ENCODE measurements around the gene FGF14.

FGF14 gene

DNA sequence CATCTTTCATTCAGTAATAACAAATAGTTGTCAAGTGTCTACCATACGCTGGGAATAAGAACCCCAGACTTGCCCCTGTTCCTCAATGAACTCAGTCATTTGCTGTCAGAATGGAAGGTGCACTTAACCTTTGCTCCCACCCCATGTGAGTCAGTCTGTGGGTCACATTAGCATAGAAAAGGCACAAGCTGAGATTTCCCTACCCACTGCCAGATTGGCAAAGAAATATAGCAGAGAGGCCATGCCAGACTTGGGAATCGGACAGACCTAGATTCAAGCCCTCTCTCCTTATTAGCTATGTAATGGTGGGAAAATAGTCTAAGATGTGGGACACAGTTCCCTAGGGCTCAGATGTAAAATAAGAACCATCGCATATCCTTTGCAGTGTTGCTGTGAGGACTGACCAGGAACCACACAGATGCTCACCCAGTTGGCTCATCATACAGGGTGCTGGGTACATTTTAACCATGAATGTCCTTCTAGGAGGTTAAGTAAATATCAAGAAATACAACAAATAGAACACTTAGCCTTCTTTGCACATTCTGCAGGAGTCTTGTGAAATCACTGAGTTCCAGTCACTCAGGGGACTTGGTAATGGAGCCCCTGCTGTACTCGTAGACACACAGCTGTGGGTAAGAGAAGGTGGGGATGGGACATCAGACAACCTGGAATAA is 218.2 kb downstream of the FGF14 start:
- H3K36me3 ChIP-seq (ENCODE audit: control insufficient read depth in 1 of 2, insufficient read depth in 2 of 2, low read length in 2 of 2), result no peaks in the 10 kb centered on the region
- no peak overlapping the region for H2BK12ac ChIP-seq (ENCODE audit: low read length)
- no peak overlapping the region for H2BK120ac ChIP-seq (ENCODE audit: insufficient read depth, low read length, poor library complexity)
- no peak overlapping the region for H2BK5ac ChIP-seq (ENCODE audit: low read depth, low read length, poor library complexity)
- H3K27me3 ChIP-seq (ENCODE audit: insufficient read depth, low read length), result no peaks in the 10 kb centered on the region
- DNase-seq, result no peak
- no peak overlapping the region for H3K23ac ChIP-seq (ENCODE audit: low read length)
- H3K4me1 ChIP-seq (ENCODE audit: control insufficient read depth in 1 of 2, insufficient read depth in 2 of 2, low read length in 2 of 2), result no peaks in the 10 kb centered on the region
- no peaks in the 10 kb centered on the region for H3K79me1 ChIP-seq (ENCODE audit: low read length)
- H4K8ac ChIP-seq (ENCODE audit: low read depth, low read length), result no peak overlapping the region
- no CpG with 5 or more reads among the region's 4 CpGs for WGBS (ENCODE audit: extremely low coverage, insufficient coverage, insufficient read length)
- H3K9me3 ChIP-seq (ENCODE audit: insufficient read depth, low read depth, low read length), result no peaks in the 10 kb centered on the region
- H2AFZ ChIP-seq (ENCODE audit: insufficient read depth, low read length, poor library complexity), result no peak overlapping the region
- H3K9ac ChIP-seq (ENCODE audit: low read length), result no peak overlapping the region
- no peak overlapping the region for H3K4me3 ChIP-seq (ENCODE audit: low read depth, low read length)
- H3K18ac ChIP-seq (ENCODE audit: low read length), result no peak overlapping the region
- H3K14ac ChIP-seq (ENCODE audit: low read length), result no peak overlapping the region
- no peak overlapping the region for H3K27ac ChIP-seq (ENCODE audit: low read depth, low read length)
- no peak overlapping the region for H2AK5ac ChIP-seq (ENCODE audit: low read length)
- no peak overlapping the region for H4K12ac ChIP-seq (ENCODE audit: low read depth, low read length)
- no peaks in the 10 kb centered on the region for H3K79me2 ChIP-seq (ENCODE audit: control insufficient read depth, insufficient read depth, low read length, poor library complexity)
- H3K4ac ChIP-seq (ENCODE audit: low read depth, low read length), result no peak overlapping the region
- H3K4me2 ChIP-seq (ENCODE audit: low read length), result no peak overlapping the region
- no peak overlapping the region for H4K91ac ChIP-seq (ENCODE audit: low read depth, low read length)

DNA sequence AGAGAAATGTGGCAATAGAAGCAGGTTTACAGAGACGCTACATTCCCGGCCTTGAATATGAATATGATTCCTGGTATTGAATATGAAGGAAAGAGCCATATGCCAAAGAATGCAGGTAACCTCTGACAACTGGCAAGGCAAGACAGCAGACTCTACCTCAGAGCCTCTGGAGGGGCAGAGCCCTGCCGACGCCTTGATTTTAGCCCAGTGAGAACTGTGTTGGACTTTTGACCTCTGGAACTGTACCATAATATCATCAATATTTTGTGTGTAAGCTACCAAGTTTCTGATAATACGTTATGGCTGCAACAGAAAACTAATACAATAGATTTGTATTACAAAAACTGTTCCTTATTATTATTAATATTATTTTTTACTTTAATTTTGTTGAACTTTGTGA is 219.7 kb downstream of the FGF14 start:
- Histone ChIP-seq H2AK5ac (ENCODE audit: low read length) (no peak overlapping the region), H3K27ac (ENCODE audit: low read depth, low read length) (no peak overlapping the region), H3K14ac (ENCODE audit: low read length) (no peak overlapping the region), H3K9me3 (ENCODE audit: insufficient read depth, low read depth, low read length) (no peaks in the 10 kb centered on the region), H3K4me2 (ENCODE audit: low read length) (no peak overlapping the region), H3K27me3 (ENCODE audit: insufficient read depth, low read length) (no peaks in the 10 kb centered on the region), H4K91ac (ENCODE audit: low read depth, low read length) (no peak overlapping the region), H2BK12ac (ENCODE audit: low read length) (no peak overlapping the region), H3K9ac (ENCODE audit: low read length) (no peak overlapping the region), H4K12ac (ENCODE audit: low read depth, low read length) (no peak overlapping the region), H3K4me3 (ENCODE audit: low read depth, low read length) (no peak overlapping the region), H3K4me1 (ENCODE audit: control insufficient read depth in 1 of 2, insufficient read depth in 2 of 2, low read length in 2 of 2) (no peaks in the 10 kb centered on the region), H4K8ac (ENCODE audit: low read depth, low read length) (no peak overlapping the region), H3K36me3 (ENCODE audit: control insufficient read depth in 1 of 2, insufficient read depth in 2 of 2, low read length in 2 of 2) (no peaks in the 10 kb centered on the region), H3K4ac (ENCODE audit: low read depth, low read length) (no peak overlapping the region), H2BK5ac (ENCODE audit: low read depth, low read length, poor library complexity) (no peak overlapping the region), H3K79me2 (ENCODE audit: control insufficient read depth, insufficient read depth, low read length, poor library complexity) (no peaks in the 10 kb centered on the region), H3K23ac (ENCODE audit: low read length) (no peak overlapping the region), H2BK120ac (ENCODE audit: insufficient read depth, low read length, poor library complexity) (no peak overlapping the region), H3K79me1 (ENCODE audit: low read length) (no peaks in the 10 kb centered on the region), H2AFZ (ENCODE audit: insufficient read depth, low read length, poor library complexity) (no peak overlapping the region), H3K18ac (ENCODE audit: low read length) (no peak overlapping the region)
- DNase-seq, result no peak
- no CpG with 5 or more reads among the region's 5 CpGs for WGBS (ENCODE audit: extremely low coverage, insufficient coverage, insufficient read length)

DNA sequence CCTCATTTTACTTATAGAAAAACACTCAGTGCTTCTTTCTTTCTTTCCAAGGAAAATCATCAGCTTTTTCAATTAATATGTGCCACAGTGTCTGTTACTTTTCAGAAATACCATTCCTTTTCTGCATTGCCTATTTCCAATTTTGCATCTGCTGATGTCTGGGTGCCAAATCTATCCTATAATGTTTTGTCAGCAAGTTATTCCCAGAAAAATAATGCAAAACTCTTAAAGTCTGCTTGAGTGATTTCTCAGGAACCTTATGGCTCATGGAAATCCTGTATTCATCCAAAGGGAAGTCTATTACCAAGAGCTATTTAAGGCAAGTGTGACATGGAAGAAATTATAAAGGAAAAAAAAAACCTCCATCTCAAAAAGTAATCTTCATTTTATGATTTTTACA is 224.4 kb downstream of the FGF14 start:
- Histone ChIP-seq H4K8ac (ENCODE audit: low read depth, low read length) (no peak overlapping the region), H4K91ac (ENCODE audit: low read depth, low read length) (no peak overlapping the region), H2BK120ac (ENCODE audit: insufficient read depth, low read length, poor library complexity) (no peak overlapping the region), H3K14ac (ENCODE audit: low read length) (no peak overlapping the region), H3K4me1 (ENCODE audit: control insufficient read depth in 1 of 2, insufficient read depth in 2 of 2, low read length in 2 of 2) (no peaks in the 10 kb centered on the region), H3K27ac (ENCODE audit: low read depth, low read length) (no peak overlapping the region), H3K23ac (ENCODE audit: low read length) (no peak overlapping the region), H3K79me1 (ENCODE audit: low read length) (no peaks in the 10 kb centered on the region), H2BK5ac (ENCODE audit: low read depth, low read length, poor library complexity) (no peak overlapping the region), H3K27me3 (ENCODE audit: insufficient read depth, low read length) (no peaks in the 10 kb centered on the region), H3K36me3 (ENCODE audit: control insufficient read depth in 1 of 2, insufficient read depth in 2 of 2, low read length in 2 of 2) (no peaks in the 10 kb centered on the region), H3K4me2 (ENCODE audit: low read length) (no peak overlapping the region), H3K4me3 (ENCODE audit: low read depth, low read length) (no peak overlapping the region), H2AFZ (ENCODE audit: insufficient read depth, low read length, poor library complexity) (no peak overlapping the region), H3K4ac (ENCODE audit: low read depth, low read length) (no peak overlapping the region), H2AK5ac (ENCODE audit: low read length) (no peak overlapping the region), H4K12ac (ENCODE audit: low read depth, low read length) (no peak overlapping the region), H2BK12ac (ENCODE audit: low read length) (no peak overlapping the region), H3K18ac (ENCODE audit: low read length) (no peak overlapping the region), H3K9me3 (ENCODE audit: insufficient read depth, low read depth, low read length) (no peaks in the 10 kb centered on the region), H3K79me2 (ENCODE audit: control insufficient read depth, insufficient read depth, low read length, poor library complexity) (no peaks in the 10 kb centered on the region), H3K9ac (ENCODE audit: low read length) (no peak overlapping the region)
- DNase-seq, result no peak

DNA sequence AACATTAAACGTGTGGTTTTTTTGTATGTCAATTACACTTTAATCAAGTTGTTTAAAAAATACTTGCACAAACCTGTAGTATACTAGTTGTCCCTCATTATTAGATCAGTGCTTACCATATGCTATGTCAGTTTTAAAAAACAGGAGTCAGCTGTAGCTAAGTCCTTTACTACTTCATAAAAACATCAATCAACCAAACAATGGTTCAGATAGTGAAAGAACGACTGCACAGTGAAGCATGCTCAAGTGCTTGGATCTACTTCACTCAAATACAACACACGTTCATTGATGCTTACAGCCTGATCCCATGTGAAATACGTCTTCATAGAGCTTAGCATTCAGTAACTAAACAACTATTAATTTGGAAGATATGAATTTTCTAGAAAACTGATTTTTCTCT is 225.0 kb downstream of the FGF14 start:
- no peaks in the 10 kb centered on the region for H3K79me1 ChIP-seq (ENCODE audit: low read length)
- H3K23ac ChIP-seq (ENCODE audit: low read length), result no peak overlapping the region
- no peak overlapping the region for H4K12ac ChIP-seq (ENCODE audit: low read depth, low read length)
- no peak overlapping the region for H2BK120ac ChIP-seq (ENCODE audit: insufficient read depth, low read length, poor library complexity)
- H4K91ac ChIP-seq (ENCODE audit: low read depth, low read length), result no peak overlapping the region
- no peak overlapping the region for H2BK5ac ChIP-seq (ENCODE audit: low read depth, low read length, poor library complexity)
- no peak overlapping the region for H3K9ac ChIP-seq (ENCODE audit: low read length)
- H3K36me3 ChIP-seq (ENCODE audit: control insufficient read depth in 1 of 2, insufficient read depth in 2 of 2, low read length in 2 of 2), result no peaks in the 10 kb centered on the region
- H3K4ac ChIP-seq (ENCODE audit: low read depth, low read length), result no peak overlapping the region
- DNase-seq, result no peak
- no CpG with 5 or more reads among the region's 4 CpGs for WGBS (ENCODE audit: extremely low coverage, insufficient coverage, insufficient read length)
- H3K9me3 ChIP-seq (ENCODE audit: insufficient read depth, low read depth, low read length), result no peaks in the 10 kb centered on the region
- H3K4me2 ChIP-seq (ENCODE audit: low read length), result no peak overlapping the region
- H2AFZ ChIP-seq (ENCODE audit: insufficient read depth, low read length, poor library complexity), result no peak overlapping the region
- H3K4me1 ChIP-seq (ENCODE audit: control insufficient read depth in 1 of 2, insufficient read depth in 2 of 2, low read length in 2 of 2), result no peaks in the 10 kb centered on the region
- H3K18ac ChIP-seq (ENCODE audit: low read length), result no peak overlapping the region
- H2BK12ac ChIP-seq (ENCODE audit: low read length), result no peak overlapping the region
- H3K27me3 ChIP-seq (ENCODE audit: insufficient read depth, low read length), result no peaks in the 10 kb centered on the region
- no peak overlapping the region for H2AK5ac ChIP-seq (ENCODE audit: low read length)
- H3K14ac ChIP-seq (ENCODE audit: low read length), result no peak overlapping the region
- no peak overlapping the region for H3K27ac ChIP-seq (ENCODE audit: low read depth, low read length)
- H4K8ac ChIP-seq (ENCODE audit: low read depth, low read length), result no peak overlapping the region
- no peaks in the 10 kb centered on the region for H3K79me2 ChIP-seq (ENCODE audit: control insufficient read depth, insufficient read depth, low read length, poor library complexity)
- no peak overlapping the region for H3K4me3 ChIP-seq (ENCODE audit: low read depth, low read length)
